DOHH2 (cell line): ENCODE results near the gene TBX20.
"Not testable (repeated sequence)": the region's sequence is repeated elsewhere in the genome, so short reads cannot be mapped to it uniquely, and the experiment has no call there.

Experiments
- H3F3A ChIP-seq: fragments of 200-600 bp; sonication (generic), shearing (Covaris generic); 2 replicates; pipeline ENCODE4 v1.6.0; 2016; ENCODE audit warnings: antibody characterized with exemption, mild to moderate bottlenecking; ENCODE audit not compliant: control insufficient read depth, insufficient read depth
- H3K27ac ChIP-seq: fragments of 200-600 bp; sonication (generic); 2 replicates; pipeline ENCODE4 v1.5.1; 2014; ENCODE audit warnings: low read depth, mild to moderate bottlenecking, low read length, moderate library complexity
- H3K27me3 ChIP-seq: fragments of 200-600 bp; sonication (generic); 2 replicates; pipeline ENCODE4 v1.6.1; 2014; ENCODE audit warnings: mild to moderate bottlenecking, low read length, mixed read lengths; ENCODE audit not compliant: control insufficient read depth
- H3K36me3 ChIP-seq: fragments of 200-600 bp; sonication (generic); 2 replicates; pipeline ENCODE4 v1.6.1; 2014; ENCODE audit warnings: mild to moderate bottlenecking, low read length, moderate library complexity, mixed read lengths; ENCODE audit not compliant: control insufficient read depth
- H3K4me1 ChIP-seq: fragments of 200-600 bp; sonication (generic); 2 replicates; pipeline ENCODE4 v1.6.1; 2014; ENCODE audit warnings: mild to moderate bottlenecking, low read length, mixed read lengths; ENCODE audit not compliant: control insufficient read depth
- H3K4me2 ChIP-seq: fragments of 200-600 bp; sonication (generic); 2 replicates; pipeline ENCODE4 v1.6.0; 2014; ENCODE audit warnings: mild to moderate bottlenecking, low read length, moderate library complexity
- H3K4me3 ChIP-seq: fragments of 200-600 bp; sonication (generic); 2 replicates; pipeline ENCODE4 v1.5.1; 2014; ENCODE audit warnings: mild to moderate bottlenecking, low read length, mixed read lengths
- H3K79me2 ChIP-seq: fragments of 200-600 bp; sonication (generic); 2 replicates; pipeline ENCODE4 v1.6.1; 2014; ENCODE audit warnings: mild to moderate bottlenecking, low read length, mixed read lengths; ENCODE audit not compliant: control insufficient read depth
- H3K9me2 ChIP-seq: fragments of 200-600 bp; sonication (generic); replicated peaks from 2 replicates; pipeline ENCODE4 v1.6.1; 2014; ENCODE audit warnings: mild to moderate bottlenecking, low read length, mixed read lengths; ENCODE audit not compliant: control insufficient read depth
- H3K9me3 ChIP-seq: fragments of 200-600 bp; sonication (generic); 2 replicates; pipeline ENCODE4 v1.6.1; 2014; ENCODE audit warnings: antibody characterized with exemption, low read length, mixed read lengths; ENCODE audit not compliant: control insufficient read depth, insufficient read depth
- H4K20me1 ChIP-seq: fragments of 200-600 bp; sonication (generic); 2 replicates; pipeline ENCODE4 v1.6.0; 2014; ENCODE audit warnings: low read depth, mild to moderate bottlenecking, antibody characterized with exemption, low read length, moderate library complexity; ENCODE audit not compliant: control insufficient read depth, insufficient read depth

TBX20 gene

GRCh38 chr7:35228496-35229051 lies 25.3 kb downstream of the TBX20 start:
- not testable (repeated sequence) for H3K9me2 ChIP-seq, H3F3A ChIP-seq, H4K20me1 ChIP-seq, H3K27ac ChIP-seq, H3K4me1 ChIP-seq, H3K36me3 ChIP-seq, H3K9me3 ChIP-seq, H3K79me2 ChIP-seq, H3K4me3 ChIP-seq, H3K4me2 ChIP-seq
- H3K27me3 ChIP-seq, result peaks cover 18% of the 10 kb centered on the region

- not testable (repeated sequence) for H3K4me1 ChIP-seq, H3K27me3 ChIP-seq, H3K9me3 ChIP-seq
These were observed 26.5 kb downstream of the TBX20 start for GRCh38 chr7:35227438-35227837.

GRCh38 chr7:35222445-35222844 lies 31.5 kb downstream of the TBX20 start:
- H3F3A ChIP-seq, H3K4me1 ChIP-seq, H3K79me2 ChIP-seq, H3K27me3 ChIP-seq, H3K27ac ChIP-seq, H3K9me2 ChIP-seq, H3K4me2 ChIP-seq, H4K20me1 ChIP-seq, H3K36me3 ChIP-seq, H3K9me3 ChIP-seq, H3K4me3 ChIP-seq: not testable (repeated sequence)

More at GRCh38 chr7:35227438-35227837, 26.5 kb downstream of the TBX20 start:
- not testable (repeated sequence) for H3K9me2 ChIP-seq, H3K79me2 ChIP-seq, H4K20me1 ChIP-seq, H3K36me3 ChIP-seq, H3F3A ChIP-seq, H3K4me3 ChIP-seq, H3K4me2 ChIP-seq, H3K27ac ChIP-seq

GRCh38 chr7:35220176-35220575 lies 33.7 kb downstream of the TBX20 start:
- not testable (repeated sequence) for H3K4me3 ChIP-seq, H3K79me2 ChIP-seq, H3K9me3 ChIP-seq, H4K20me1 ChIP-seq, H3K36me3 ChIP-seq, H3K4me1 ChIP-seq, H3K9me2 ChIP-seq, H3K27ac ChIP-seq, H3K27me3 ChIP-seq, H3F3A ChIP-seq, H3K4me2 ChIP-seq

GRCh38 chr7:35216033-35216432 lies 37.9 kb downstream of the TBX20 start:
- not testable (repeated sequence) for H3K9me2 ChIP-seq, H3K4me3 ChIP-seq, H3K4me2 ChIP-seq, H3K9me3 ChIP-seq, H3K79me2 ChIP-seq, H3K27ac ChIP-seq, H3K36me3 ChIP-seq, H3K27me3 ChIP-seq, H3K4me1 ChIP-seq, H3F3A ChIP-seq, H4K20me1 ChIP-seq

- not testable (repeated sequence) for H3K9me3 ChIP-seq, H4K20me1 ChIP-seq, H3F3A ChIP-seq, H3K36me3 ChIP-seq, H3K9me2 ChIP-seq, H3K79me2 ChIP-seq, H3K4me2 ChIP-seq, H3K27me3 ChIP-seq, H3K27ac ChIP-seq, H3K4me3 ChIP-seq, H3K4me1 ChIP-seq
These were observed 38.8 kb downstream of the TBX20 start for GRCh38 chr7:35215063-35215462.

- H3K9me3 ChIP-seq, H3K4me2 ChIP-seq, H3K4me3 ChIP-seq, H3K36me3 ChIP-seq, H3K4me1 ChIP-seq, H3F3A ChIP-seq, H3K9me2 ChIP-seq, H3K27me3 ChIP-seq, H3K79me2 ChIP-seq, H4K20me1 ChIP-seq, H3K27ac ChIP-seq: not testable (repeated sequence)
These were observed 47.0 kb downstream of the TBX20 start for GRCh38 chr7:35206924-35207323.

GRCh38 chr7:35204850-35205249 lies 49.0 kb downstream of the TBX20 start:
- H3K4me2 ChIP-seq, H3K4me1 ChIP-seq, H4K20me1 ChIP-seq, H3K27me3 ChIP-seq, H3K79me2 ChIP-seq, H3F3A ChIP-seq, H3K9me3 ChIP-seq, H3K4me3 ChIP-seq, H3K27ac ChIP-seq, H3K9me2 ChIP-seq, H3K36me3 ChIP-seq: not testable (repeated sequence)
